H1 (cell line): Measurements from ENCODE around the gene CNTN3.

Source experiments
- CHD1 ChIP-seq: IDR thresholded peaks from 2 replicates; pipeline ENCODE4 v1.6.1; 2012; ENCODE audit warnings: low read depth, low read length, improper control_type of control experiment
- EP300 ChIP-seq, 2 experiments: IDR thresholded peaks; 1 replicate in 1 of 2; 2 replicates in 1 of 2; pipeline ENCODE4 v1.6.1; 2011 to 2012; ENCODE audit warnings: low read depth in 2 of 2, low read length in 2 of 2, mild to moderate bottlenecking in 2 of 2, borderline replicate concordance in 1 of 2, inconsistent platforms in 1 of 2, moderate library complexity in 1 of 2
- POLR2A ChIP-seq, 2 experiments: IDR thresholded peaks; 1 replicate in 1 of 2; 2 replicates in 1 of 2; pipeline ENCODE4 v1.6.1; 2011; ENCODE audit warnings: low read depth in 2 of 2, low read length in 2 of 2, mild to moderate bottlenecking in 2 of 2; ENCODE audit errors: control extremely low read depth in 1 of 2
- TF ChIP-seq, protein P1 (sequence below): IDR thresholded peaks from 2 replicates; pipeline ENCODE4 v1.6.1; 2012; ENCODE audit warnings: inconsistent platforms
- TF ChIP-seq, protein P2 (sequence below), 3 experiments: IDR thresholded peaks; 1 replicate in 2 of 3; 2 replicates in 1 of 3; pipeline versions ENCODE4 v1.5.1 to v1.6.1; 2011; ENCODE audit warnings: low read length in 3 of 3, mild to moderate bottlenecking in 3 of 3, inconsistent platforms in 2 of 3, low read depth in 1 of 3, moderate library complexity in 1 of 3; ENCODE audit not compliant: insufficient read depth in 1 of 3; ENCODE audit errors: control extremely low read depth in 1 of 3

DNA sequence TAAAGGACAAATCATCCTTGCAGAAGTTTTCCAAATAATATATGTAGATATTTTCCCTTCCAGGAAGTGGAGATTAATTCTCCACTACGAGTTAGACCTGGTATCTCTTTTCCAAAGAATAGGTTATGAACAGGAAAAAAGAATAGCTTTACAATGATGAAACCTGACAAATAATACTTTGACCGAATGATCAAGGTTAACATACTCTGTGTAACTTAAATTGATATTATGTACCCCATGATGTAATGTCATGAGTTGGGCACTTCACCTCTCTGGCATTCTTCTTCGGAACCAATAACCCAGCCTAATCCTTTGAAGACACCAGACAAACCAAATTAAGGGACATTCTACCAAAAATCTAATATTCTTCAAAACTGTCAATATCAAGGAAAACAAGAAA is 48.7 kb upstream of the CNTN3 start:
- TF ChIP-seq, protein P1, sequence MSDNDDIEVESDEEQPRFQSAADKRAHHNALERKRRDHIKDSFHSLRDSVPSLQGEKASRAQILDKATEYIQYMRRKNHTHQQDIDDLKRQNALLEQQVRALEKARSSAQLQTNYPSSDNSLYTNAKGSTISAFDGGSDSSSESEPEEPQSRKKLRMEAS = no peak
- TF ChIP-seq, protein P2, sequence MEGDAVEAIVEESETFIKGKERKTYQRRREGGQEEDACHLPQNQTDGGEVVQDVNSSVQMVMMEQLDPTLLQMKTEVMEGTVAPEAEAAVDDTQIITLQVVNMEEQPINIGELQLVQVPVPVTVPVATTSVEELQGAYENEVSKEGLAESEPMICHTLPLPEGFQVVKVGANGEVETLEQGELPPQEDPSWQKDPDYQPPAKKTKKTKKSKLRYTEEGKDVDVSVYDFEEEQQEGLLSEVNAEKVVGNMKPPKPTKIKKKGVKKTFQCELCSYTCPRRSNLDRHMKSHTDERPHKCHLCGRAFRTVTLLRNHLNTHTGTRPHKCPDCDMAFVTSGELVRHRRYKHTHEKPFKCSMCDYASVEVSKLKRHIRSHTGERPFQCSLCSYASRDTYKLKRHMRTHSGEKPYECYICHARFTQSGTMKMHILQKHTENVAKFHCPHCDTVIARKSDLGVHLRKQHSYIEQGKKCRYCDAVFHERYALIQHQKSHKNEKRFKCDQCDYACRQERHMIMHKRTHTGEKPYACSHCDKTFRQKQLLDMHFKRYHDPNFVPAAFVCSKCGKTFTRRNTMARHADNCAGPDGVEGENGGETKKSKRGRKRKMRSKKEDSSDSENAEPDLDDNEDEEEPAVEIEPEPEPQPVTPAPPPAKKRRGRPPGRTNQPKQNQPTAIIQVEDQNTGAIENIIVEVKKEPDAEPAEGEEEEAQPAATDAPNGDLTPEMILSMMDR (IDR thresholded peaks at IDR 0.05; ENCODE audit: control extremely low read depth in 1 of 3, insufficient read depth in 1 of 3, low read depth in 1 of 3, low read length in 3 of 3) = no peak
- TF ChIP-seq EP300 (IDR thresholded peaks at IDR 0.05; ENCODE audit: borderline replicate concordance in 1 of 2, low read depth in 2 of 2, low read length in 2 of 2) (no peak), POLR2A (IDR thresholded peaks at IDR 0.05; ENCODE audit: control extremely low read depth in 1 of 2, low read depth in 2 of 2, low read length in 2 of 2) (no peak), CHD1 (no peak)
